ENCODE results near the gene KRT16. TPM values are rescaled to one million over a fixed set of nuclear protein-coding genes. Genes with fewer than 3 reads are reported as not detected.
"Not testable (repeated sequence)": the region's sequence is repeated elsewhere in the genome, so short reads cannot be mapped to it uniquely, and the experiment has no call there.

Gene KRT16
- polyA plus RNA-seq, 4 donors = not detected

- no peak for DNase-seq (ENCODE audit: low read depth in 4 of 4, low spot score in 3 of 4)
These were observed 27.1 kb downstream of the KRT16 start for GRCh38 chr17:41585301-41586056.

GRCh38 chr17:41584331-41584927 lies 28.1 kb downstream of the KRT16 start:
- DNase-seq (ENCODE audit: low read depth in 4 of 4, low spot score in 3 of 4) = not testable (repeated sequence)

- no peak for DNase-seq (ENCODE audit: low read depth in 4 of 4, low spot score in 3 of 4)
These were observed 29.1 kb downstream of the KRT16 start for GRCh38 chr17:41583137-41584127.

GRCh38 chr17:41582061-41582968 lies 30.3 kb downstream of the KRT16 start:
- not testable (repeated sequence) for DNase-seq (ENCODE audit: low read depth in 4 of 4, low spot score in 3 of 4)

GRCh38 chr17:41581366-41582060 lies 31.1 kb downstream of the KRT16 start:
- no peak for DNase-seq (ENCODE audit: low read depth in 4 of 4, low spot score in 3 of 4)

GRCh38 chr17:41580687-41581365 lies 31.7 kb downstream of the KRT16 start:
- DNase-seq (ENCODE audit: low read depth in 4 of 4, low spot score in 3 of 4) = no peak

GRCh38 chr17:41580244-41580575 lies 32.4 kb downstream of the KRT16 start:
- DNase-seq (ENCODE audit: low read depth in 4 of 4, low spot score in 3 of 4) = no peak

- DNase-seq (ENCODE audit: low read depth in 4 of 4, low spot score in 3 of 4) = peak; percentile 64 to 84 (median 76)
These were observed 32.9 kb downstream of the KRT16 start for GRCh38 chr17:41579484-41580243.

- no peak for DNase-seq (ENCODE audit: low read depth in 4 of 4, low spot score in 3 of 4)
These were observed 33.6 kb downstream of the KRT16 start for GRCh38 chr17:41578971-41579370.

- no peak for DNase-seq (ENCODE audit: low read depth in 4 of 4, low spot score in 3 of 4)
These were observed 34.0 kb downstream of the KRT16 start for GRCh38 chr17:41578538-41578937.

GRCh38 chr17:41576740-41577139 lies 35.8 kb downstream of the KRT16 start:
- not testable (repeated sequence) for DNase-seq (ENCODE audit: low read depth in 4 of 4, low spot score in 3 of 4)

GRCh38 chr17:41575336-41575735 lies 37.2 kb downstream of the KRT16 start:
- DNase-seq (ENCODE audit: low read depth in 4 of 4, low spot score in 3 of 4) = no peak

GRCh38 chr17:41571561-41572434 lies 40.8 kb downstream of the KRT16 start, which contains the start of gene KRT9:
TSS of gene KRT9 (minus strand) at chr17:41572059. CDS start at chr17:41571992, 67 bp downstream.
- DNase-seq (ENCODE audit: low read depth in 4 of 4, low spot score in 3 of 4) = no peak

GRCh38 chr17:41567317-41567716 lies 45.2 kb downstream of the KRT16 start:
- DNase-seq (ENCODE audit: low read depth in 4 of 4, low spot score in 3 of 4) = no peak

- DNase-seq (ENCODE audit: low read depth in 4 of 4, low spot score in 3 of 4) = no peak
These were observed 47.2 kb downstream of the KRT16 start for GRCh38 chr17:41565338-41565737.

GRCh38 chr17:41563607-41564170 lies 48.9 kb downstream of the KRT16 start:
- no peak for DNase-seq (ENCODE audit: low read depth in 4 of 4, low spot score in 3 of 4)

GRCh38 chr17:41561554-41561953 lies 51.0 kb downstream of the KRT16 start:
- no peak for DNase-seq (ENCODE audit: low read depth in 4 of 4, low spot score in 3 of 4)
